ENCODE results near the gene ARHGAP15. TPM values are rescaled to one million over a fixed set of nuclear protein-coding genes. Genes with fewer than 3 reads are reported as not detected.

The ARHGAP15 gene
- total RNA-seq, 4 donors from 2014 or later = 0.80 to 53.1 (median 12.7) TPM

DNA sequence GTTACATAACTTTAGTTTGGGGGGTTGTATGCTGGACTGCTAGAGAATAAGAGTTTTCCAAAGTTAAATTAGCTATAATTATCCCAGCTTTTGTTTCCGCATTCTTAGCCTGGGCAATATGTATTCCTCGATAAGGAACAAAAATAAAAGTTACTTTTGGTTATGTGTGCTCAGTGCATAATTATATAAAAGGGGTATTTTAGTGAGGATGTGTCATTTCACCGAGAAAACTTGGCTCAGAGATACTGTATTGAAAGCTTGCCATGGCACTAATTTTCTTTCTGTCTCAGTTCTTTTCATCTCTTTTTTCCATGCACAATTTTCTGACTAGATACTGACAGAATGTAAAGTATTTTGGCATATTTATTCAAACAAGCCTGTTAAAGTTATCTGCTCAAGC is 28.2 kb downstream of the ARHGAP15 start:
- Histone ChIP-seq H3K9me3 (no peaks in the 10 kb centered on the region), H3K27ac (no peak overlapping the region), H3K4me1 (no peaks in the 10 kb centered on the region), H3K27me3 (no peaks in the 10 kb centered on the region), H3K36me3 (no peaks in the 10 kb centered on the region), H3K4me3 (no peak overlapping the region)
- in situ Hi-C loops (cut with MboI; ENCODE audit: low pct_ligation_motif_present in 1 of 4, low pct_unique_long_range_greater_than_20kb in 1 of 4, low sequenced_read_pairs in 3 of 4) (no loop called here), intact Hi-C loops (cut with DNase I; ENCODE audit: low total_unique reads) (no loop called here)
- WGBS, 2 donors (ENCODE audit: low coverage in 1 of 2) = 59 to 70% methylated on average over 3 of the region's 3 CpGs
- TF ChIP-seq EP300 (IDR thresholded peaks at IDR 0.05; ENCODE audit: low read depth) (no peak), POLR2AphosphoS5 (IDR thresholded peaks at IDR 0.05) (no peak)
- no peak for DNase-seq

DNA sequence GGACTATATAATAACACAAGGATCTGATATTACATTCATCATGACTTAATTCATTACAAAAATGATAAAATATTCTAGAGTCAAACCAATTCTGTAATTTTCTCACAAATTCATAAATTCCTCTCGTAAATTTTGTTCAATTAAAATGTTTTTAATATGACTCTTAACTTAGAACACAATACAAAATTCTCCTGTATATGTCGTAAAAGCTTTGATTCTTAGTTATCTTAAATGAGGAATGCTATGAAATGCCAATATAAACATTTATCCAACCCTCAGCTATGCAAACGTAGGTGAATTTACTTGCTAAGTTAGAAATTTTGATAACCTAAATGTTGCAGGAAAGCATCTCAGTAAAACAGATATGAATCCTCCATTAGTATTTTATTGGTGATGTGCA is 28.9 kb downstream of the ARHGAP15 start:
- Histone ChIP-seq H3K4me3 (no peak overlapping the region), H3K36me3 (no peaks in the 10 kb centered on the region), H3K9me3 (no peaks in the 10 kb centered on the region), H3K27me3 (no peaks in the 10 kb centered on the region), H3K4me1 (no peaks in the 10 kb centered on the region), H3K27ac (no peak overlapping the region)
- no peak for TF ChIP-seq POLR2A (IDR thresholded peaks at IDR 0.05)
- TF ChIP-seq, protein P1, sequence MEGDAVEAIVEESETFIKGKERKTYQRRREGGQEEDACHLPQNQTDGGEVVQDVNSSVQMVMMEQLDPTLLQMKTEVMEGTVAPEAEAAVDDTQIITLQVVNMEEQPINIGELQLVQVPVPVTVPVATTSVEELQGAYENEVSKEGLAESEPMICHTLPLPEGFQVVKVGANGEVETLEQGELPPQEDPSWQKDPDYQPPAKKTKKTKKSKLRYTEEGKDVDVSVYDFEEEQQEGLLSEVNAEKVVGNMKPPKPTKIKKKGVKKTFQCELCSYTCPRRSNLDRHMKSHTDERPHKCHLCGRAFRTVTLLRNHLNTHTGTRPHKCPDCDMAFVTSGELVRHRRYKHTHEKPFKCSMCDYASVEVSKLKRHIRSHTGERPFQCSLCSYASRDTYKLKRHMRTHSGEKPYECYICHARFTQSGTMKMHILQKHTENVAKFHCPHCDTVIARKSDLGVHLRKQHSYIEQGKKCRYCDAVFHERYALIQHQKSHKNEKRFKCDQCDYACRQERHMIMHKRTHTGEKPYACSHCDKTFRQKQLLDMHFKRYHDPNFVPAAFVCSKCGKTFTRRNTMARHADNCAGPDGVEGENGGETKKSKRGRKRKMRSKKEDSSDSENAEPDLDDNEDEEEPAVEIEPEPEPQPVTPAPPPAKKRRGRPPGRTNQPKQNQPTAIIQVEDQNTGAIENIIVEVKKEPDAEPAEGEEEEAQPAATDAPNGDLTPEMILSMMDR (IDR thresholded peaks at IDR 0.05) = no peak
- no peak for TF ChIP-seq EP300 (IDR thresholded peaks at IDR 0.05; ENCODE audit: low read depth)
- no peak for TF ChIP-seq POLR2AphosphoS5 (IDR thresholded peaks at IDR 0.05)
- intact Hi-C loops (cut with DNase I; ENCODE audit: low total_unique reads) (no loop called here), in situ Hi-C loops (cut with MboI; ENCODE audit: low pct_ligation_motif_present in 1 of 4, low pct_unique_long_range_greater_than_20kb in 1 of 4, low sequenced_read_pairs in 3 of 4) (no loop called here)
- WGBS, 2 donors (ENCODE audit: low coverage in 1 of 2) = 61 to 65% methylated on average over 3 of the region's 3 CpGs
- DNase-seq = no peak

DNA sequence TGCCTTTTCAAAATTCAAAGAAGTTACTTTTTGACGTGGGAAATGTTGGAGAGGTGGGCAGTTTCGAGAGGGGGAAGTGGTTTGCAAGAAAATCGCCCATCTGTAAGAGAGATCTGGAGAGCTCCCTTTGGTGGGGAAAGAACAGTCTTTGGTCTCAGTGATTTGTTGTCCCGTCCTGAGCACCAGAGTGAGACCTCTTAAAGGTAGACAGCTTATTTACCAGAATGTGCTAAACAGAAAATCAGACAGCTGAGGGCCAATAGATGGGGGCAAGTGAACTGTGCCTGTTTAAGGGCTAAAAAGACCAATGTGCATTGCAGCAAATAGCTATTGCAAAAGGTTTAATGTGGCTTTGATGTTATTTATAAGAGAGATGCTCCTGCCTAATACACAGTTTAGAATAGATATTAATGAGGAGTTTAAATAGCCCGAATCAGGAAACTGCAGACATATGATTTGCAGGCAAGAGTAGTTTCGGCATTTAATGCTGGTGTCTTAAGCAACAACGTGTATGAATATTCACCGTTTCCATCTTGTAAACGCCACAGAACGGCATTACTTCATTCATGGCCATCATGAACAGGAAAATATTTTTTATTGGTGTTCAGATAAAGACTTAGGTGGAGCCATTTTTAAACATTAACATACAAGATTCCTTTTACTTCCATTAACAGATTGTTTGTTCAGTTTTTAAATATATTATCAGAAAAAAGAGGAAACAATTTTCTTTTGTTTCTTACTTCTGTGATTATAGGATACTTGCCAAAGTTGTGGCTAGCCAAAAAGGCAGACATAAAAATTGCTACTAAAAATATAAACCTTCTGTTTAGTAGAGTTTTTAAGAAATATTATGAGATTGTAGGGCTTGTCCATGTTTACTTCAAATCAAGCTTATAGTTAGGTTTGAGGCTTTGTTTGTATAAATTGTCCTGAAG is 29.6 kb downstream of the ARHGAP15 start:
- TF ChIP-seq POLR2A (IDR thresholded peaks at IDR 0.05) = no peak
- TF ChIP-seq, protein P1 (IDR thresholded peaks at IDR 0.05) = no peak
- no peak for TF ChIP-seq POLR2AphosphoS5 (IDR thresholded peaks at IDR 0.05)
- TF ChIP-seq EP300 (IDR thresholded peaks at IDR 0.05; ENCODE audit: low read depth) = no peak
- no peak for DNase-seq
- no peaks in the 10 kb centered on the region for H3K4me1 ChIP-seq
- H3K36me3 ChIP-seq = no peaks in the 10 kb centered on the region
- 44 to 46% methylated on average over 9 to 10 of the region's 10 CpGs for WGBS, 2 donors (ENCODE audit: low coverage in 1 of 2)
- no peak overlapping the region for H3K27ac ChIP-seq
- H3K27me3 ChIP-seq = no peaks in the 10 kb centered on the region
- H3K9me3 ChIP-seq = no peaks in the 10 kb centered on the region
- in situ Hi-C loops (cut with MboI; ENCODE audit: low pct_ligation_motif_present in 1 of 4, low pct_unique_long_range_greater_than_20kb in 1 of 4, low sequenced_read_pairs in 3 of 4) (no loop called here), intact Hi-C loops (cut with DNase I; ENCODE audit: low total_unique reads) (no loop called here)
- no peak overlapping the region for H3K4me3 ChIP-seq

DNA sequence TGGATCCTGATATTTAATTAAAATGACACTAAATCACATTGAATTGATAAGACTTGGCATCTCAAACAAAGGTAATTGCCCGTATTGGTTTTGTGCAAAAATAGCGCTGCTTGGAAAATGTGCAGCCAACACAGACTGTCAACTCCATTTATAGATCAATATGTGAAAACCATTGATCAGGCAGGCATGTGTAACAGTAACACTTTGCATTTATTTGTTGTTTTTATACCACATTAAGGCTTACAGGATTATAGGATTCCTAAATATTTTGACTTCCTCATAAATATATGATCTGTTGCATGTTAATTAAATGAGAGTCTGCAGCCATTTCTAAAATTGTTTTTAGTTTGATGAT is 30.2 kb downstream of the ARHGAP15 start:
- 55 to 60% methylated on average over 2 of the region's 2 CpGs for WGBS, 2 donors (ENCODE audit: low coverage in 1 of 2)
- intact Hi-C loops (cut with DNase I; ENCODE audit: low total_unique reads) = no loop called here

More for the DNA sequence above, 30.2 kb downstream of the ARHGAP15 start:
- TF ChIP-seq POLR2A (IDR thresholded peaks at IDR 0.05) (no peak), POLR2AphosphoS5 (IDR thresholded peaks at IDR 0.05) (no peak), EP300 (IDR thresholded peaks at IDR 0.05; ENCODE audit: low read depth) (no peak)
- TF ChIP-seq, protein P1 (IDR thresholded peaks at IDR 0.05) = no peak
- Histone ChIP-seq H3K27me3 (no peaks in the 10 kb centered on the region), H3K27ac (no peak overlapping the region), H3K4me3 (no peak overlapping the region), H3K9me3 (no peaks in the 10 kb centered on the region), H3K36me3 (no peaks in the 10 kb centered on the region), H3K4me1 (no peaks in the 10 kb centered on the region)
- no peak for DNase-seq
- in situ Hi-C loops (cut with MboI; ENCODE audit: low pct_ligation_motif_present in 1 of 4, low pct_unique_long_range_greater_than_20kb in 1 of 4, low sequenced_read_pairs in 3 of 4) = no loop called here

Data from transverse colon (tissue), 4 donors.